Islet of Langerhans (tissue), 1 donor: ENCODE results near the gene LIF.

ENCODE experiments used
- FAIRE-seq: peaks from one replicate; lab custom pipeline; 2011; peaks lifted over from hg19 to GRCh38; lab: Jason Lieb, UNC

LIF gene

DNA sequence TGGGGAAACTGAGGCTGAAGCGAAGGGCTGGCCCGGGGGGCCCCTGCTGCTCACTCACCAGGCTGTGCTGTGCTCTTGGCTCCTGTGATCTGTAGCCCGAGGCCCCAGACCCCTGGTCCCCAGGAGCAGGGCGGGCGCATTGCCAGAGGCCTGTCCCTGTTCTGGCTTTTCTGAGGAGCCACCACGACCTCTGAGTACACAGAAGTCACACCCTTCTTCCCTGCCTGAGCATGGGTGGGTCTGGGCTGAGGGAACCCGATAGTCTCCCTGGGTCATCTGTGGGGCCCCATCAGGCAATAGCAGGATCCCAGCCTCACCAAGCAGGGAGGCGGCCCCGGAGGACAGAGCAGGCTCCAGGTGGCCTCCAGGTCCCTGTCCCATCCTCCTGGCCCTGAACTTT lies 37.6 kb upstream of the LIF start:
- no peak for FAIRE-seq

DNA sequence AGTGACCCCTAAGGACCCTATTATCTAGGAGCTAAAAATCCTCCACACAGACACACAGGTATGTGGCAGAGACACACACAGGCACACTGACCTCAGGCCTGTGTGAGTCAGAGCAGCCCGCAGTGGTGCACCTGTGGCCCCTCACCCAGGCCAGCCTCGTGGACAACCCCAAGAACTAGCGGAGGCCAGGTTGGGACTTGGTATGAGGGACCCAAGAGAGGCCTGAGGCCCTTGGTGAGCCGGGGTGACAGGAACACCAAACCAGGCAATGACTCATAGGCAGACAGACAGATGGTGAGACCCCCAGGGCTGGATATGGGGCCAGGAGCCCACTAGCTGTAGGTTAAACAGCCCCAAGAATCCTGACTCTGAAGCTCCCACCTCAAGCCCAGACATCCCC lies 36.8 kb upstream of the LIF start:
- no peak for FAIRE-seq

DNA sequence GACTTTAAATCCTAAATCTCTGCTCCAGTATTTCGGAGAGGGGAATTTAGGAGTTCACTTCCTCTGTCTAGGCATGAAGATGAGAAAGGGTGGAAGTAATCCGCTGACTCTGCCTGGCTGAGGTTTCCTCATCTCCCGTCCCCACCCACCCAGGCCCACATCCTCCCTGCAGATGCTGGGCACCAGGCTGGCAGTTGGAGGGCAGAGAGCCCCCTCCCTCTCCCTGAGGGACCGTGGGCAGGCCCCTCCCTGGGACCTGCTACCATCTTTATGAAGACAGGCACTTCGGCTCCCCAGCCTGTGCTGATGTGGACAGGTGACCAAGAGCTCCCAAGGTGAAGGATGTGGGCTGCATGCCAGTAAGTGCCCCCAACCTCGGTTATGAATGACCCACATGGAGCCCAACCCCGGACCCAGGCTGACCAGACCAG lies 36.1 kb upstream of the LIF start:
- FAIRE-seq = no peak

DNA sequence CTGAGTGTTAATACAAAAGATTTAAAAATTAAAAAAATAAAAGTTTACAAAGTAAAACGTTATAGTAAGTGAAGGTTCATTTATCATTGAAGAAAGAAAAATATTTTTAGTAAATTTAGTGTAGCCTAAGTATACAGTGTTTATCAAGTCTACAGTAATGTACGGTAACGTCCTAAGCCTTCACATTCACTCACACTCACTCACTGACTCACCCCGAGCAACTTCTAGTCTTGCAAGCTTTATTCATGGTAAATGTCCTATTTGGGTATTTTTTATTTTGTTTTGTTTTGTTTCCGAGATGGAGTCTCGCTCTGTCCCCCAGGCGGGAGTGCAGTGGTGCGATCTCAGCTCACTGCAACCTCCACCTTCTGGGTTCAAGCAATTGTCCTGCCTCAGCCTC lies 33.9 kb upstream of the LIF start:
- FAIRE-seq = no peak

DNA sequence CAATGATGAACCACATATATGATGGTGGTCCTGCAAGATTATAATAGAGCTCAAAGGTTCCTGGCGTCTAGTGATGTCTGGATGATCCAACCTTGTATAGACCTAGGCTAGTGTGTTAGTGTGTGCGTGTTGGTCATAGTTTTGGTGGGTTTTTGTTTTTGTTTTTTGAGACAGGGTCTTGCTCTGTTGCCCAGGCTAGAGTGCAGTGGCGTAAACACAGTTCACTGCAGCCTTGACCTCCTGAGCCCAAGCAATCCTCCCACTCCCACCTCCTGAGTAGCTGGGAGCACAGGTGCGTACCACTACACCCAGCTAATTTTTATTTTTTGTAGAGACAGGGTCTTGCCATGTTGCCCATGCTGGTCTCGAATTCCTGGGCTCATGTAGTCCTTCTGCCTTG lies 33.4 kb upstream of the LIF start:
- no peak for FAIRE-seq

DNA sequence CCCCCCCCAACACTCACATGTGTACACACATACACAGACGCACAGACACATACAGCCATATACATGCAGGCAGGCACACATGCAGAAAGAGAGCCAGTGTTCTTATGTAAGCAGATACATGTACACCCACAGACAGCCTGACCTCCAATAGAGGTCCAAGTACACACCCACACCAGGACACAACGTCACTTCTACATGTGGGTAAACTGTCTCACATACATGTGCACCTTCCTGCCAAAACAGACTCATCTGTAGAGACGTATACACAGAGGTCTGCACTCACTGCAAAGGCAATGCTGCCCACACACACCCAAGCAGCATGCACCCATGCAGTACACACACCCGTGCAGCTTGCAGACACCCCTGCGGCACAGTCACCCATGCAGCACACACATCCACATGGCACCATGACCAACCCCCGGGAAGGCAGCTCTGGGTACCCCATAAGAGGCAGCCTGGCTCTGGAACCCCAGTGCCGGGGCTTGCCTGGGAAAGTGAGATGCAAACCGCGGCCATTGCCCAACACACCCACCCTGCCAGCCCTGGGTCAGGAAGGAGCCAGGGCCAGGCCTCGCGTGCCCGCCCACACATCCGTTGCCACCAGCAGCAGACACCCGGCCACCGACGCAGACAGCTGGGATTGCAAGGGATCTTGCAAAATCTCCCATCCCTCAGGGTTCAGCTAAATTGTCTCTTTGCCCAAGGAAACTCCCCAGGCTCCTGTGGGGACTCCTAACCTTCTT lies 32.7 kb upstream of the LIF start:
- no peak for FAIRE-seq

DNA sequence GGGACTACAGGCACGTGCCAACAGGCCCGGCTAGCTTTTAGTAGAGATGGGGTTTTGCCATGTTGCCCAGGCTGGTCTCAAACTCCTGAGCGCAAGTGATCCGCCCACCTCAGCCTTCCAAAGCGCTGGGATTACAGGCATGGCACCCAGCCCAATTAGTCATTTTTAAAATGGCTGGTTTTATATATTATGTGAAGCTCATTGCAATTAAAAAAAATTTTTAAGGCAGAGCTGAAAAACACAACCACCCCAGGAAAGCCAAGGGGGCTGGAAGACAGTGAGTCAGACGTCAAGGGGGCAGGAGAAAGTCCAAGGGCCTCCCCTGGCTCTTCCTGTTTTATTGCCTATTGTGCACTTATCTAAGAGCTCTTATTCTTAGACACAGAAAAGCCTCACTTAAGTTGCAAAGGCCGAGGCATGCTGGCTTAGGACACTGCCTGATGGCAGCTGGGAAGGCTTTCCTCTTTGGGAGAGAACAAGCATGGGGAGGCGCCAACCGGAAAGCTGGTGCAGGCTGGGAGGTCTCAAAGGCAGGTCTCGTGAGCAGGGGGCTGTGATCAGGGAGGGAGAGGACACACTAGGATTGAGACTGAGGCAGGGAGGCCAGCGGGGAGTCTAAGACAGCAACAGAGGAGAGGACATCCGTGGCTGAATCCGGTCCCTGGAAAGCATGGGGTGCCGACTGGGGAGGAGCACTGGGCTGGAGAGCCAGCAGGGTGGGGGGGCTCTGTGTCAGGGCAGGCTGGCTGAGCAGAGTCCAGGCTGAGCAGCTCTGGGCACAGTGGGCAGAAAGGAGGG lies 31.2 kb upstream of the LIF start:
- FAIRE-seq = no peak

DNA sequence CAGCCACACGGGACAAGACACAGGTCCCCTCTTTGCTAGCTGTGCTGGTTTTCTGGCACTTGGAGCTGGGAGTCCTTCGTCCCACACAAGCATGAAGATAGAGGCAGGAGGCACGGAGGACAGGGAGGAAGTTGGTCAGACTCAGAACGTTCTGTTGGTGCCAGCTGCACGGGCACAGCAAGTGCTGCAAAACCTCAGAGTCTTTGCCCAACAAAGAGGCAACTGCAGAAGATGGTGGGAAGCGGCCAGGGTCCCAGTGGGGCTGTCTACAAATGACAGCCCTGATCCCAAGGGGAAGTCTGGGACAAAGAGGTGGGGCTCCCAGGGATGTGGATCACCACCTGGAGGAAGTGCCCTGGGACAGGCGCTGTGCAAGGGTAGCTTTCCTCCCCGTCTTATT lies 29.5 kb upstream of the LIF start:
- no peak for FAIRE-seq

DNA sequence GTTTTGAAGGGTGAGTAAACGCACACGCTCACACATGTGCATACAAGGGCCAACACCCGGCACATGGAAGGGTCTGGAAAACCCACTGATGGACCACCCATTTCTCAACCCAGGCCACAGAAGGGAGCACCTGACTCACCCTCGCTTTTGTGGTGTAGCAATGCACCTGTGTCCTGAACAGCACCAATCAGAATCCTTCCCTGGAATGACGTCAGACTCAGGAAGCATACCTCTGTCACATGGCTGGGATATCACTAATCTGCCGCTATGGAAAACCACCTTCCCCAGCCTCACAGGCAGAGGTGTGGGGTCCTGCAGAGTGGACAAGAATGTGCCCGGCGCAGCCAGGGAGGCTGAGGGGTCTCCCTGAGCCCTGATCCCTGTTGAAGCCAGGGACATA lies 29.1 kb upstream of the LIF start:
- FAIRE-seq = no peak

DNA sequence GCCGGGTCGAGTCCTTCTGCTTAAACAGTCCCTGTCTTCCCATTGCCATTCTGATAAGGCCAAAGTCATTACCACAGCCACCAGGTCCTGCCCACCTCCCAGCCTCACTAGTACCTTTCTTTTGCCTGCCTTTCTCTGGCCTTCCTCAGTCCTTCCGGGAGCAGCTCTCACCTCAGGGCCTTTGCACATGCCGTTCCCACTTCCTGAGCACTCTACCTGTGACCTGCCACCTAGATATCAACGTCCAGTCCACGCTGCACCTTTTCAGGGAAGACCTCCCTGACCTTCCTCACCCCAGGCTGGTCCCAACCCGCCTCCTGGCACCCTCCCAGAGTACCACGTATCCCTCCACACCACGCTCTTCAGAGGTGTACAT lies 27.9 kb upstream of the LIF start:
- FAIRE-seq = no peak

DNA sequence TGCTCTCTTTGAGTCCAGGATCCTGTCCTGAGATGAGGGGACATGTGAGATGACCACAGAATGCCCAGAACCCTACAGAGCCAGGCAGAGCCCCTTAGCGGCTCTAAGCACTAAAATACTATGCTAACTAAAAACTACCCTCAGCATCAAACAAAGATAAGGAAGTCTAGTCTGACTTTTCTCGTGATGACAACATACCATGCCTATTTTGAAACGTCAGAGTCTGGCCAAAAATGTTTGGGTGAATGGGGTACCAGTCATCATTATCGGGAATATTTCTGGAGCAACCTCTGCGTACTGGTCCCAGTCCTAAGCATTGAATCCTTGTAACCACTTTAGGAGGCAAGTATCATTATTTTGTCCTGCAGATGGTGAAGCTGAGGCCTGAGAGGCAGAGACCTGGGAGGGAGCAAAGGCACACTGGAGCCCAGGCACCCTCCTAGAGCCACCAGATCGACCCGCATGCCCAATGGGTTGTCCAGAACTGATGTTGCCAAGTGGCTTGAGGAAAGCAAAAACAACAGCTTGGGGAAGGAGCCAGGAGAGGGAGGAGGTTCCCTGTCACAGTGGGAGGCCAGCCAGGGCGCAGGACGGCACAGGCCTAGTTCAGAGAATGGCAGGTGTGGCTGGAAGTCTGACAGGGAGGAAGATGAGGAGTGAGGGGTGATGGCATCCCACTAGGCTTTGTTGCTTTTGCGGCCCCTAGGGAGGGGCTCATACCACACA lies 27.3 kb upstream of the LIF start:
- no peak for FAIRE-seq

DNA sequence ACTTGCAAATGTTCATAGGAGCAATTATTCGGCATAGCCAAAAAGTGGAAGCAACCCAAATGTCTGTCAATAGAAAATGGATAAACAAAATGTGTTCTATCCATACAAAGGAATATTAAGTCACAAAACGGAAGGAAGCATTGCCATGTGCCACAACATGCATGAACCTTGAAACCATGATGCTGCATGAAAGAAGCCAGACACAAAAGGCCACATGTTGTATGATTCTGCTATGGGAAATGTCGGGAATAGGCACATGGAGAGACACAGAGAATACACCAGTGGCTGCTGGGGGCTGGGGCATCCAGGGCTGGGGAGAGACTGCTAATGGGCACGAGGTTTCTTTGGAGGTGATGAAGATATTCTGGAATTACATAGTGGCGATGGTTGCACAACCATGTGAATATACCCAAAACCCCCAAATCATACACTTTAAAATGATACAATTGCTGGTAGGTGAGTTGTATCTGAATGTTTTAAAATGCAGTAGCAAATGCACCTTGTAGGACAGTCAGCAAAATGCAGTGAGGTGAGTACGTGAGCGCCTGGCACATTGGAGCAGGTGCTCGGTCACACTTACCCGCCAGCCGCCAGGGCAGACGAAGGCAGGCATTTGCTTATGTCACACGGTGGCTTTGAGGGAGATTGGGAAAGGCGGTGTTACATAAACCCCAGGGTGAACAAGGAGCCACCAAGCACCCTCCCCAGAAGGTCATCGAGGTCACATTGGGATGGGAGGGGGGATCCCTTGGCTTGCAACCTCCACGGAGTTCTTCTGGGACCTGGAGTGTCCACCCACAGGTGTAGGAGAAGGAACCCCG lies 26.4 kb upstream of the LIF start:
- FAIRE-seq = no peak

DNA sequence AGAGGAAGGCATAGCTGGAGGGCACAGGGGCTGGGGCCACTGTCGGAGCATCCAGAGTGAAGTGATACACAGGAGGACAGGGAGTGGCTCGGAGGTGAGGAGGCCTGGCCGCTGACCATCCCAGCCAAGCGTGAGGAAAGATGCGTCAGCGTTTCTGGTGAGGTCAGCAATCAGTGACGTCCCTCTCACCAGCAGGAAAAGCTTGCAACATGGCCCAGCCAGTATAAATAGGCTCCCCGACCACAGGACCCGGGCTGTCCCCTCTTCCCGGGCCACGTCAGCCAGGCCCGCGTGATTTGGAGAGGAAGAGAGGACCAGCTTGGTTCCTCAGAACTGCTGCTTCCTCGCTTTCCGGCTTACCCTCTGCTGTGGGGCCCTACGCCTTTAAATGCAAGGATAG lies 24.3 kb upstream of the LIF start:
- FAIRE-seq = no peak

DNA sequence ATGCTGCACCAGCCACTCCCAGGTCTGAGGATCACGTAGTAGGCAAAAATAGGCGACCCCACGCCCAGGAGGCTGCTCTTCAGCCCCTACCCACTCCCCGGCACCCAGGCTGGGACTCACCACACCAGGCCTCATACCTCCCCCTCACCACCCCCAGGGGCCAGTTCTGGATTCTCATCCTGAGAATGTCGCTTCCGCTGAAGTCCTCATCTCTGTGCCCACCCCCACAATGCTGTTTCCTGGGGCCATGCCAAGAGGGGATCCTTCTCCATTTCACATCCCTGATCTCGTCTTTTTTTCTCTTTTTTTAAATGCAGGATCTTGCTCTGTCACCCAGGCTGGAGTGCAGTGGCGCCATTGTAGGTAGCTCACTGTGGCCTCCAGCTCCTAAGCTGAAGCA lies 21.8 kb upstream of the LIF start:
- FAIRE-seq = no peak

DNA sequence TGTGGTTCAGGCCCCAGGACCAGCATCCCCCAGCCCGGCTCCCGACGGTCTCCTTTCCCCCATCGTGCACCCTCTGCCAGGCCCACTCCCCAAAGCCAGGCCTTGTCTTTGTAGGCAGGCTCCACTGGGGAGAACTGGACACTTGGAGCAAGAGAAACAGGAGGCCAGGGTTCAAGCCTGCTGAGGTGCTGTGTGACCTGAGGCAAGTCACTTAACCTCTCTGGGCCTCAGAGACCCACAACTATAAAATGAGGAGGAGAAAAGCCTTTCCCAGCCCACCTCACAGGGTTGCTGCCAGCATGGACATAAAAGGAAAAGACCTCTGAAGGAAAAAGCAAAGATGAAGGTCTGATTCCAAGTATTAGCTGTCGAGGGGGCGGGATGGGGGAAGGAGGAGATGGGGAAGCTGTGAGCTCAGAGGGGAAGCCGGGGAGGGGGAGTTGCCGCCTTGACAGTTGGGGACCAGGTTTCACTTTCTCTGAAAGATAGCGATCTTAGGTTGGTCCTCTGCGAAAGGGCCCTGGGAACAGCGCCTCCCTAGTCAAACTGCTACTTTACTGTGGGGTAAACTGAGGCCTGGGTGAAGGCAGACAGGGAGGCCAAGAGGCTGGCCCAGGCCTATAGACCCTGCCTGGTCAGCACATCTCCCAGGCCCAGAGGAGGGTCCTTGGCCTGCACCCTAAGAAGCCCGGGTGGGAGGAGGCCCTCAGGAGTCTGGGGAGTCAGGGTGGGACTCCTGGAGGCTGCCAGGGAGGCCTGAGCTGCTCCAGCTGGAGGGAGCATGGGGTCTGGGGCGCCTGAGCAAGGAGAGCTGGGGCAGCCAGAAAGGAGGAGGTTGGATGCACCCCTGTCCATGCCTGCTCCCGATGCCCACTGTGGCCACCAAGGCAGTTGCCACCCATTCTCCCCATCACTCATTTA lies 21.1 kb upstream of the LIF start:
- no peak for FAIRE-seq

DNA sequence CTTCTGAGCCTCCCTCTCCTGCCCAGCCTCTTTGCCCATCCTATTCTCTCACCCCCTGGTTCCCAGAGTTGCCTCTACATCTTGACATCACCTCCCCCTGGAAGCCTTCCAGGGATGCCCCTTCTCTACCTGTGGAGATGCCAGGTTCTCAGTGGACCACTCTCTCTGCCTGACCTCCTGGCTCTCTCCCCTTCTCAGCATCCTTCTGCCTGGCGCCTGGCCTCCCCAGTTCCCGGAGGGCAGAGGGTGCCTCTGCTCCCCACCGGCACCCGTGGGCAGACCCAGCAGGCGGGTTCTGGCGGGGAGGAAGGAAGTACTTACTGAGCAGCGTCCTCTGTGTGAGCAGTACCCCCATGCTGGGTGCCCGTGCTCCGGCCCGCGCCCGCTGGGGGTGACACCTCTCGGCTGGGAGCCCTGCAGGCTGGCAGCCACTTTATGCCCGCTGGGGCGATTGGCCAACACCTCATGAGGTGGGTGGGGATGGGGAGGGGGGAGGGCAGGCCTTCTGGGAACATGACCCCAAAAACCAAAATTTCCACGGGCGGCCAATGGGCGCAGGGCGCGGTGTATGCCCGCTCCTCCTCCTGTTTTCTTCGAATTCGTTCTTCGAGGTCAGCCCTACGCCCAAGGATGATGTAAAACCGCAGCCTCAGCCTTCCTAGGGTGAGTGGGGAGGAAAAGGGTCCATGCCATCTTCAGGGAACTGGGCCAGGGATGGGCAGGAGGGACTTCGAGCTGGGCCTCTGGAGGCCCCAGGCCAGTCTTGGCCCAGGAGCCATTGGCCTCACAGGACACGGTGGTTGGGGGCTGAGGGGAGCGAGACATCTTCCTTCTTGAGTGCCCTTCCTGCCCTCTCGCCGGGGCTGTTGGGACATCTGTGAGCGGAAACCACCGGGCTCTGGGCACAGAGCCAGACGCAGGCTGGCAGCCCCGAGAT lies 20.2 kb upstream of the LIF start, which contains the start of gene OSM:
OSM (minus strand) TSS at position 407 of the 937 bp plus-strand sequence; CDS start at position 355, 52 bp downstream.
- no peak for FAIRE-seq

DNA sequence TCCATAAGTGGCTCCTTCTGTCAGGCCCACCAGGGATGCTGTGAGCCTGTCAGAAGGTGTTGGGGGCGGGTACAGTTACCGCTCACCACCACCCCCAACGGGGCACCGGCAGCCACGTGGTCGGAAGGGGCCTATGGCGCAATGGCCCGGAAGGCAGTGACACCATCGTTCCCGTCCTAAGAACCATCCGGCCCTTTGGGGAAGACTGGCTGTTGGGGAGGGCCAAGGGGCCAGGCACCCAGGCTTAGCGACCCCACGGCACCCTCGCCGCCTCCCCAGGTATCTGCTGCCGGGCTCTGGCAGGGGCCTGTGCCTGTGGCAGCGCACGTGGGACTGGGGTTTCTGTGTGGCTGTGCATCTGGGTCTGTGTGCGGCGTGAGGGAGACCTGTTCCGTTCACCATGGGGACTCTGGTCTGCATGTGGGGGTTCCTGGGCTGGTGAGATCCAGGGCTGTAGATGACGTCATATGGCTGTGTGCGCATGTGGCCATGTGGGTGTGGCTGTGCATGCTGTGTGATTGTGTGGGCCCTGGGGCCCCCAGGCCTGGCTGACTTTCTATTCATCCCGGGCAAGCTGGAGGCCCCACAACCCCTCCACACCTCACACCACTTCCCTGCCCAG lies 19.4 kb upstream of the LIF start:
- FAIRE-seq = no peak

DNA sequence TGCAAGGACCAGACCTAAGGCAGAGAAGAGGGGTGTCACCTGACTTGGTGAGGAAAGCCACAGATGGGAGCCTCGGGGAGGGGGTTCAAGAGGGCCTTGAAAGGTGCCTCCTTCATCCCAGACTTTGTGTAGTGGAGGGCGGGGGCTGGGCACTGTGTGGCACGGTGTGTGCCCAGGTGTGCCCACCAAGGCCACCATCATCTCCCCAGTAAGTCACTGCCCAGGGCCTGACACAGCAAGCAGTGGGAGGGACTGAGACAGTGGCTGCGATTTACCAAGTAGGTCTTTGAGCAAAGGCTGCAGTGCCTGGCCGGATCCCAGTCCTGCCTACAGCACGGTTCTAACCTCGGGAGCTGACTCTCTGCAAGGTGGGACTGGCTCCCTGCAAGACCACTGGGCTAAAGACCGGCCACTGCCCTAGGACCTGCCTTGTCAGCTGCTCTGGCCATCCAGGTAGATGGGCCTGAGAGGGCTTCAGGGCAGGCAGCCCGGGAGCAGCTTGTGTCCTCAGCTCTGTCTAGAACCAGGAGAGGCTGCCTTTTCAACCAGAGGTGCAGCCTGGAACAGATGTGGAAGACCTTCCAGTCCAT lies 18.7 kb upstream of the LIF start:
- no peak for FAIRE-seq

DNA sequence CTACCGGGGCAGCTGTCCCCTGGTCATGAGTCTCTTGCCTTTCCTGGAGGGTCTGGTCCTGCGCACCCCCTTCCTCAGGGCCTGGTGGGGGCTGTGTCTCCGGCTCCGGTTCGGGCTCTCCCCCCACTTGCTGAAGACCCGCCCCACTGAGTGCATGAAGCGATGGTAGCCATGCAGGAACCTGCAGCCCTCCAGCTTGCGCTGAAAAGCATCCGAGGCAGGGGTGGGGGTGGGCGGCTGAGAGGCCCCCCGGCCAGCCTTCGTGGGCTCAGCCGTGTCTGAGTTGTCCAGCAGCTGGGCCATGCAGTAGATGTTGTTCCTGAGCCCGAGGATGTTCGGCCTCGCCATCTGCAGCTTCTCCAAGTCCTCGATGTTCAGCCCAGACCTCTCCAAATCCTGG lies 17.3 kb upstream of the LIF start:
- no peak for FAIRE-seq
